Measurements from ENCODE around the gene TCTN2. TPM values are rescaled to one million over a fixed set of nuclear protein-coding genes. Genes with fewer than 3 reads are reported as not detected.

The TCTN2 gene
- total and polyA plus RNA-seq, 12 donors = 4.8 to 17.9 (median 8.4) TPM

DNA sequence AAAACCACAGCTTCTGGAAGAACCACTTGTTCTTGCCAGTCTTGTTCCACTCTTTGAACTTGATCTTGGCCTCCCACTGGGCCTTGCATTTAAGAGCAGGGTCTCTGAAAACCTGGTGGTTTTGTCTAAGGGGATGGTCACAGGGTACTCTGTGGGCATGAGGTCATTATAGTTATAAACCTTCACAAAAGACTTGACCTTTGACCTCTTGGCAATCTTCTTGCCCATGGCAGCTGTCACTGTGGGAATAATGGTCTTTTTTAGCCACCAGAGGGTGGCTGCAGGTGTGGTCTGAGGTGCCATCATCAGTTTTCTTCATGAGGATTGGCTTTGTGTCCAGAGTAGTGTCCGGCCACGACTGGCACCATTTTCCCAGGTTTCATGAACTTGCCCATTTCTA lies 50.3 kb downstream of the TCTN2 start:
- H3K27ac ChIP-seq = no peak overlapping the region
- H3K4me3 ChIP-seq = no peak overlapping the region
- no peak for DNase-seq
- H3K27me3 ChIP-seq = no peaks in the 10 kb centered on the region
- intact Hi-C loops (cut with DNase I) = no loop called here
- no peaks in the 10 kb centered on the region for H3K9me3 ChIP-seq (replicated peaks in 1 of 3)
- H3K36me3 ChIP-seq (replicated peaks in 1 of 2) = peaks cover 0 to 24% of the 10 kb centered on the region in 2 donors
- TF ChIP-seq POLR2A (IDR thresholded peaks at IDR 0.05) = no peak
- TF ChIP-seq, protein P1, sequence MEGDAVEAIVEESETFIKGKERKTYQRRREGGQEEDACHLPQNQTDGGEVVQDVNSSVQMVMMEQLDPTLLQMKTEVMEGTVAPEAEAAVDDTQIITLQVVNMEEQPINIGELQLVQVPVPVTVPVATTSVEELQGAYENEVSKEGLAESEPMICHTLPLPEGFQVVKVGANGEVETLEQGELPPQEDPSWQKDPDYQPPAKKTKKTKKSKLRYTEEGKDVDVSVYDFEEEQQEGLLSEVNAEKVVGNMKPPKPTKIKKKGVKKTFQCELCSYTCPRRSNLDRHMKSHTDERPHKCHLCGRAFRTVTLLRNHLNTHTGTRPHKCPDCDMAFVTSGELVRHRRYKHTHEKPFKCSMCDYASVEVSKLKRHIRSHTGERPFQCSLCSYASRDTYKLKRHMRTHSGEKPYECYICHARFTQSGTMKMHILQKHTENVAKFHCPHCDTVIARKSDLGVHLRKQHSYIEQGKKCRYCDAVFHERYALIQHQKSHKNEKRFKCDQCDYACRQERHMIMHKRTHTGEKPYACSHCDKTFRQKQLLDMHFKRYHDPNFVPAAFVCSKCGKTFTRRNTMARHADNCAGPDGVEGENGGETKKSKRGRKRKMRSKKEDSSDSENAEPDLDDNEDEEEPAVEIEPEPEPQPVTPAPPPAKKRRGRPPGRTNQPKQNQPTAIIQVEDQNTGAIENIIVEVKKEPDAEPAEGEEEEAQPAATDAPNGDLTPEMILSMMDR (IDR thresholded peaks at IDR 0.05) = no peak
- H3K4me1 ChIP-seq (replicated peaks in 1 of 2) = no peaks in the 10 kb centered on the region
- WGBS, 4 donors = 94 to 100% (median 98%) methylated on average over 2 of the region's 2 CpGs

DNA sequence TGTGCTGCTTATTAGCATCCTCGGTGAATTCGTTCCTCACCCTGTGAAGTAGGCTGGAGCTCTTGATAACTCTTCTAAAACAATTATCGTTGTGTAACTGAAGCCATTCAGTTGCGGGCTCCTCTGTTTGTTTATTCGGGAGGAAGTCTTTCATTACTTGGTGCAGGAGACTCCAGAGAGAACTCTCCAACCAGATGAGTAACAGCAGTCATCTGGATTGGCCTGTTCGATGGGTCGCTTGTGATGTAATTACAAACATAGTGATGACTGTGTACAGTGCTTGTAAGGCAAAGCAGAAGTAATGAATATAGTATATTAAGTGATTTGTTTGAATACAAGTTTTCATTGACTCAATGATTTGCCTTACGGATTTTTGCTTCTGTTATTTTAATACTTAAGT lies 52.1 kb downstream of the TCTN2 start:
- Histone ChIP-seq H3K36me3 (replicated peaks in 1 of 2) (peaks cover 0 to 38% of the 10 kb centered on the region in 2 donors), H3K4me3 (no peak overlapping the region), H3K27ac (no peak overlapping the region), H3K4me1 (replicated peaks in 1 of 2) (no peaks in the 10 kb centered on the region), H3K27me3 (no peaks in the 10 kb centered on the region), H3K9me3 (replicated peaks in 1 of 3) (no peaks in the 10 kb centered on the region)
- 86 to 95% (median 94%) methylated on average over 8 of the region's 8 CpGs for WGBS, 4 donors
- intact Hi-C loops (cut with DNase I) = no loop called here
- no peak for DNase-seq
- TF ChIP-seq, protein P1 (IDR thresholded peaks at IDR 0.05) = no peak
- TF ChIP-seq POLR2A (IDR thresholded peaks at IDR 0.05) = no peak

DNA sequence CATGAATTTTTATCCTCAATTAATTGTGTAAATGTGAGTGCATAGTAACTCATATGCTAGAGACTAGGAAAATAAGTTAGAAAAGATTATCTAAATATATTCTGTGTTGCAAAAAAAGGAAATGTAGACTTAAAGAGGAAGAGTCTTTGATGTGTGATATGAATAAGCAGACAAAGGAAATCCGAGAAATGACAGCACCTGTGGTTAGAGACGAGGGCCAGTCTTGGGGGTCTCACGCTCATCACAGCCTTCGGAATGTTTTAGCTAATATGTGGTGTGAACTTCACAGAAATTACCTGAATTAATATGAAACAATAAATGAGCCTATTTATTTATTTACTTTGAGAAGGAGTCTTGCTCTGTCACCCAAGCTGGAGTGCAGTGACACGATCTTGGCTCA lies 52.9 kb downstream of the TCTN2 start:
- TF ChIP-seq POLR2A (IDR thresholded peaks at IDR 0.05) = no peak
- TF ChIP-seq, protein P1 (IDR thresholded peaks at IDR 0.05) = no peak
- H3K36me3 ChIP-seq (replicated peaks in 1 of 2) = peaks cover 0 to 39% of the 10 kb centered on the region in 2 donors
- intact Hi-C loops (cut with DNase I) = no loop called here

DNA sequence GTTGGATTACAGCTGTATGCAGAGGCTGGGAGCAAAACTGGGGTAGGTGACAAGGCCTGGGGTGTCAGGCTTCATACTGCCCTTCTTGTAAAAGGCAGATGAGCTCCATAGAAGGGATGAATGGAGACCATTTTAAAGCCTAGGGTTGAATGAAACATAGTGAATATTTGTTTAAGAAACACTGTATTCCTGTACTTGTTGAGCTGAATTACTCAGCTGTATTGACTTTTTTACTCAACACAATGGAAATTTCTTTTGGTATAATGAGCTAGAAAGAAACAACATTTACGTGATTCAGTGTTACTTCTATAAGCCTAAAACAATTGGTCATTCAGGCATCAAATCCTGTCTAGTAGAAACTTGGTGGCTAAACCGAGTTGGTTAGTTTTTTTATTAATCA lies 55.3 kb downstream of the TCTN2 start:
- DNase-seq = no peak
- 85 to 93% (median 85%) methylated on average over 2 of the region's 2 CpGs for WGBS, 4 donors
- no peaks in the 10 kb centered on the region for H3K27me3 ChIP-seq
- TF ChIP-seq, protein P1 (IDR thresholded peaks at IDR 0.05) = no peak
- TF ChIP-seq POLR2A (IDR thresholded peaks at IDR 0.05) = no peak
- no peak overlapping the region for H3K4me3 ChIP-seq
- H3K4me1 ChIP-seq (replicated peaks in 1 of 2) = no peaks in the 10 kb centered on the region
- intact Hi-C loops (cut with DNase I) = no loop called here
- peaks cover 0 to 39% of the 10 kb centered on the region in 2 donors for H3K36me3 ChIP-seq (replicated peaks in 1 of 2)
- H3K27ac ChIP-seq = no peak overlapping the region
- H3K9me3 ChIP-seq (replicated peaks in 1 of 3) = no peaks in the 10 kb centered on the region

More for the DNA sequence above, 52.9 kb downstream of the TCTN2 start:
- no peaks in the 10 kb centered on the region for H3K4me1 ChIP-seq (replicated peaks in 1 of 2)
- 77 to 83% (median 80%) methylated on average over 5 of the region's 5 CpGs for WGBS, 4 donors
- H3K27ac ChIP-seq = no peak overlapping the region
- no peak for DNase-seq
- no peaks in the 10 kb centered on the region for H3K9me3 ChIP-seq (replicated peaks in 1 of 3)
- H3K27me3 ChIP-seq = no peaks in the 10 kb centered on the region
- H3K4me3 ChIP-seq = no peak overlapping the region
